LNCAP (cell line): Measurements from ENCODE around the gene IL17REL.

ENCODE experiments used
- TF ChIP-seq, protein P1 (sequence below): fragments of 450-650 bp; IDR thresholded peaks from 2 replicates; pipeline ENCODE4 v1.5.1; 2017; ENCODE audit warnings: mild to moderate bottlenecking

Gene IL17REL

DNA sequence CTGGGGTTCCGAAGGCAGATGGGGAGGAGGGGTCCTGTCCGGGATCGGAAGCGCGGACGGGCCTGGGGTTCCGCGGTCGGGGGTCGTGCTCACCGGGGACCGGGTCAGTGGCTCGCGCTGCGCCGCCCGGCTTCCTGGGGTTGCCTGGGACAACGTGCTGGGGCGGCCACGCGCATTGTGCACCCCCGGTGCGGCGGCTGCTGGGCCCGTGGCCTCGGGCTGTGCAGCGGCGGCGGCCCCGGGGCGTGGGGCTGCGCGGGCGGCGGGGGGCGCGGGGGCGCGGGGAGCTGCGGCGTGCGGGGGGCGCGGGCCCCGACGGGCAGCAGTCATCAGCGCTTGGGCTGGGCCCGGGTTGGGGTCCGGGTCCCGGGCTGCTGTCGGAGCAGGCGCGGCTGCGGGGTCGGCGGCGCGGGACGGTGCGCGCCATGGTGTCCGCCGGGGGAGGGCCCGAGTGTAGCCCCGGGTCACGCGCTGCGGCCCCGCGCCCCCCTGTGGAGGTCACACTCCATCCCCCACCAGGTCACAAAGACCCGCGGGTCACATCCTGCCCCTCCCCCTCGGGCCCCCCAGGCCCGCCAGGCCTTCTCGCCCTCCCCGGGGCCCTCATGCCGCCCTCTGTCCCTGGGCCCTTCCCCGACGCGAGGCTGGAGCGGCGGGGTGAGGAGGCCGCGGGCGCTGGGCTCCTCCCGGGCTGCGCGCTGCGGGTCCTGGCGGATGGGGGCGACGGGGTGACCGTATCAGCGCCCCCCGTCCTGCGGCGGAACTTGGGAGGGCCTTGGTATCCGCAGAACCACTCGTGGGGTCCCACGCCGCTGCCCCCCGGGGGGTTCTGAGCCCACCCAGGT, 45.7 kb upstream of the IL17REL start, which contains the start of gene TTLL8:
Gene TTLL8 (minus strand): TSS at position 238 of the 845 bp plus-strand sequence.
- TF ChIP-seq, protein P1, sequence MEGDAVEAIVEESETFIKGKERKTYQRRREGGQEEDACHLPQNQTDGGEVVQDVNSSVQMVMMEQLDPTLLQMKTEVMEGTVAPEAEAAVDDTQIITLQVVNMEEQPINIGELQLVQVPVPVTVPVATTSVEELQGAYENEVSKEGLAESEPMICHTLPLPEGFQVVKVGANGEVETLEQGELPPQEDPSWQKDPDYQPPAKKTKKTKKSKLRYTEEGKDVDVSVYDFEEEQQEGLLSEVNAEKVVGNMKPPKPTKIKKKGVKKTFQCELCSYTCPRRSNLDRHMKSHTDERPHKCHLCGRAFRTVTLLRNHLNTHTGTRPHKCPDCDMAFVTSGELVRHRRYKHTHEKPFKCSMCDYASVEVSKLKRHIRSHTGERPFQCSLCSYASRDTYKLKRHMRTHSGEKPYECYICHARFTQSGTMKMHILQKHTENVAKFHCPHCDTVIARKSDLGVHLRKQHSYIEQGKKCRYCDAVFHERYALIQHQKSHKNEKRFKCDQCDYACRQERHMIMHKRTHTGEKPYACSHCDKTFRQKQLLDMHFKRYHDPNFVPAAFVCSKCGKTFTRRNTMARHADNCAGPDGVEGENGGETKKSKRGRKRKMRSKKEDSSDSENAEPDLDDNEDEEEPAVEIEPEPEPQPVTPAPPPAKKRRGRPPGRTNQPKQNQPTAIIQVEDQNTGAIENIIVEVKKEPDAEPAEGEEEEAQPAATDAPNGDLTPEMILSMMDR: no peak

DNA sequence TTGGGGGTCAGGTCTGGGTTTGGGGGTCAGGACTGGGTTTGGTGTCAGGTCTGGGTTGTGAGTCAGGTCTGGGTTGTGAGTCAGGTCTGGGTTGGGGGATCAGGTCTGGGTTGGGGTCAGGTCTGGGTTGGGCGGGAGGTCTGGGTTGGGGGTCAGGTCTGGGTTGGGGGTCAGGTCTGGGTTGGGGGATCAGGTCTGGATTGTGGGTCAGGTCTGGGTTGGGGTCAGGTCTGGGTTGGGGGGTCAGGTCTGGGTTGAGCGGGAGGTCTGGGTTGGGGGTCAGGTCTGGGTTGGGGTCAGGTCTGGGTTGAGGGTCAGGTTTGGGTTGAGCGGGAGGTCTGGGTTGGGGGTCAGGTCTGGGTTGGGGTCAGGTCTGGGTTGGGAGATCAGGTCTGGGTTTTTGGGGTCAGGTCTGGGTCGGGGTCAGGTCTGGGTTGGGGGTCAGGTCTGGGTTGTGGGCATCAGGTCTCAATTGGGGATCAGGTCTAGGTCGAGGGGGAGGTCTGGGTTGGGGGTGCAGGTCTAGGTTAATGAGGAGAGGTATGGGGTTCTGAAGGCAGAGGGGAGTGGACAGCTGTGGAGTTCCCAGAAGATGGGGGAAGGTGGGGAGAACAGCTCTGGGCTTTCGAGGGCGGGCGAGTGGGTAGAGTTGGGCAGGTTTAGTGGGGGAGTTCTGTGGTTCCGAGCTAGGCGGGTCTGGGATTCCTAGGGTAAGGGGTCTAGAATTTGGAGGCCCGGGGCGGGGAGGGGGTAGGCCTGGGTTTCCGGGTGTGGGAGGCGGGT, 44.9 kb upstream of the IL17REL start:
- TF ChIP-seq, protein P1: no peak

DNA sequence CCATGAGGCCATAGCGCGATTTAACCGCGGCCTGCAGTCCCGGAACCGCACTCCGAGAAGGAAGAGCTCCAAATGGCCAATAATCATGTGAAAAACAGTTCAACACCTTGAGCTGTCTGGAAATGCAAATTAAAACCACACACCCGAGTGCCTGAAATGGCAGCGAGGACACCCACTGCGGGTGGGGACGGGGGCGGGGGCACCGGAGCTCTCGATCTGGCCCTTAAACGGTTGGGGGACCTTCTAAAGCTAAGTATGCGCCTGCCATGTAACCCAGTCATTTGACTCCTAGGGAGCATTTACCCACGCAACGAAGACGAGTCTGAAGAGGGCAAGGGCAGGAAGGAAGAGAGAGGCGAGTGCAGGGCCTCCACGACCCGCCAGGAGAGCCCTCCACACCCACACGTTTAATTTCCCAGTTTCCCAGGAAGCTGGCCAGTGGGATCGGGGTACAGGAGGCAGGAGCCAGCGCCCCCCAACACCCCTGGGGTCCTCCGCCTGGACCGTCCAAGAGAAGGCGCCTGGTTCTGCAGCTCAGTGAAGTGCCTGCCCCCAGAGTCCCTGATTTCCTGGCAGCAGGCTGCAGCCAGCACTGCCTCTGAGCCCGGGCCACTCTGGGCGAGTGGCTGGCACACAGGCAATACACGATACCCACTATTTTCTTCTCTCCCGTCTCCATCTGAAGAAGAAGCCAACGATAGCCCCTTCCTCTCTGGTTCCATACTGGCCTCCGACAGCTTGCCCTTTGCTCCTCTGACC, 43.8 kb upstream of the IL17REL start:
- TF ChIP-seq, protein P1: no peak

DNA sequence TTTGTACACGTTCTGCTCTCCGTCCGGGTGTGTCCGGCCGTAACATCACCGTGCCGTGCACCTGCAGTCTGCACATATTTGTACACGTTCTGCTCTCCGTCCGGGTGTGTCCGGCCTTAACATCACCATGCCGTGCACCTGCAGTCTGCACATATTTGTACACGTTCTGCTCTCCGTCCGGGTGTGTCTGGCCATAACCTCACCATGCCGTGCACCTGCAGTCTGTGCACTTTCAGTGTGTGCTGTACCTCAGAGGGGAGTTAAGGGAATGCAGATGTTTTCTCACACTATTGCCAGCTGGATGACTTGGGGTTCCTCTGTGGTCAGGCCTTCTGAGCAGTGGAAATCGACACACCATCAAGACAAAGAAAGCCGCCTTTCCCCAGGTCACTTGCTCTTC, 41.3 kb upstream of the IL17REL start:
- TF ChIP-seq, protein P1: no peak

DNA sequence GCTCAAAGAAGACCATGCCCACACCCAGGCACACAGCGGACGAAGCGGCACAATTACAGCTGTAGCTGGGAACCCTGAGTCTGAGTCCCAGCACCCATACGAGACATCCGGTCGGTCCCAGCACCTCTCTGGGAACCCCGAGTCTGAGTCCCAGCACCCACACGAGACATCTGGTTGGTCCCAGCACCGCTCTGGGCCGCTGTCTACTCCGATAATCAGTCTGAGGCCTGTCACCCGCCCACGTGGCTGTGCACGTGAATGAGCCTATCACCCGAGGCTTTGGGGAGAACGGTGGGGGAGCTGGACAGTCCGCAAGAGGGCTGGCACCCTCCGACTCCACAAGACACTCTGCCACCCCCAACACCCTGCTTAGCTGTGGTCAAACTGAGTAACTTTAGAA, 39.4 kb upstream of the IL17REL start:
- TF ChIP-seq, protein P1: no peak

DNA sequence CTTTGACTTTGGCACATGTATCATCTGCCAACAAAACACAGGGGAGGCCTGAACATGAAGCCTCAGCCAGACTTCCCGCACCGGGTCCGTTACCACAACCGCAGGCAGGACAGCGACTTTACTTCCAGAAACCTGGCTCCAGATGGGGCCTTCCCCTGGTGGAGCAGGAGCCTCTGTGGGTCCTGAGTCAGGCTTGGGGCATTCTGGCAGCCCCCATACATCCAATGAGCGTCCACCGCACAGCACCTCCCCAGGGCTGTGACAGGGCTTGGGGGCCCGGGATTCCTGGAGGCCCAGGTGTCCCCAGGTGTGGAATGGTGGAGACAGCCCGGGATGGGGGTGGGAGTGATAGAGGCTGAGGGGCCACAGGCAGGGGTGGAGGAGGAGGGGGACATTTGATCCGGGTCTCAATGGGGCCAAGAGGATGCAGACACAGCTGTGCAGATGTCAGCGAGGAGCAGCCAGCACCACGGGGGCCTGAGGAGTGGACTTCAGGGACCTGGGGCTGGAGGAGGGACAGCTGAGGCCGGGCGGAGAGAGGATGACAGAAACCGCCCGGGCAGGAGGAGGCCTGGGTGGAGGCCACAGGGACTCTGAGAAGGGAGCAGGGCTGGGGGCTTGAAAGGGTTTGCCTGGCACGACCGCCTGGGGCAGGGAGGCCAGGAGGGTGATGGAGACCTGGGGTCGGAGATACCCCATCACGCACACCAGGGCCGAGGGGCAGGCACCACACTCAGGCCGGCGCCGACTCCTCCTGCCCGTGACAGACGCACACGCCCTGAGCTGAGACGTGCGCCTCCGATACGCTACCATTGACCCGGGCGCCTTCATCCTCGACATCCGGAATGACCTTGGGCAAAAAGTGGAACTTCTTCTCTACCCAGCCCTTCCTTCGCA, 37.0 kb upstream of the IL17REL start:
- TF ChIP-seq, protein P1: no peak
